ENCODE measurements around the gene TDP1. TPM values are rescaled to one million over a fixed set of nuclear protein-coding genes. Genes with fewer than 3 reads are reported as not detected.

TDP1 gene
- total and polyA plus RNA-seq, 9 of the 15 experiments (the other 6 are each of a cell fraction or from before 2014, with no cell fraction given): 21.4 to 41.6 (median 32.3) TPM

- FAIRE-seq (no peak), DNase-seq (ENCODE audit: extremely low read depth in 1 of 4, low spot score in 3 of 4) (no peak), ATAC-seq (no peak)
- H3K27ac ChIP-seq (ENCODE audit: extremely low read depth, low read depth, low read length): no peak overlapping the region
- H3K79me2 ChIP-seq (ENCODE audit: control insufficient read depth, insufficient read depth, low read length): no peaks in the 10 kb centered on the region
- 29% methylated on average over 1 of the region's 1 CpG for WGBS (ENCODE audit: insufficient coverage, low coverage, missing lambda C conversion rate)
- H3K36me3 ChIP-seq (ENCODE audit: control insufficient read depth, insufficient read depth, low read length): peaks cover 11% of the 10 kb centered on the region; the same call in 2 of the 3 replicates
- H3K4me2 ChIP-seq (ENCODE audit: insufficient read depth, low read length): no peak overlapping the region
- H3K27me3 ChIP-seq (ENCODE audit: control insufficient read depth in 2 of 2, insufficient read depth in 2 of 2, low read length in 2 of 2): no peaks in the 10 kb centered on the region
- CTCF ChIA-PET (ENCODE audit: low intra/inter-chr PET ratio): no interaction called here
- no peaks in the 10 kb centered on the region for H3K9me3 ChIP-seq (replicated peaks; ENCODE audit: control insufficient read depth, insufficient read depth, low read depth, low read length)
- H2AFZ ChIP-seq (ENCODE audit: low read depth, low read length): no peak overlapping the region
- no peaks in the 10 kb centered on the region for H3K9me1 ChIP-seq (ENCODE audit: control insufficient read depth, insufficient read depth, low read length)
- no peak overlapping the region for H3K4me3 ChIP-seq
- H3K4me1 ChIP-seq (replicated peaks in 1 of 2; ENCODE audit: control insufficient read depth in 2 of 2, insufficient read depth in 2 of 2, low read length in 2 of 2): no peaks in the 10 kb centered on the region
- in situ Hi-C loops (cut with MboI) (loop anchor here (25.0 kb wide), 1 partner anchor 311 kb away; no protein-coding TSS in a partner anchor), intact Hi-C loops (cut with micrococcal nuclease) (no loop called here)
- BruUV-seq (replicated peaks): no TSS peak
- H4K20me1 ChIP-seq (replicated peaks; ENCODE audit: control insufficient read depth, insufficient read depth, low read length): no peaks in the 10 kb centered on the region
- POLR2A ChIA-PET: no interaction called here
- no peak overlapping the region for H3K9ac ChIP-seq (ENCODE audit: insufficient read depth in 1 of 2, low read depth in 2 of 2, low read length in 2 of 2)
- TF ChIP-seq CAMTA2 (CRISPR knock-in tag; conservative IDR thresholded peaks at IDR 0.05): no peak
- TF ChIP-seq SMC3 (conservative IDR thresholded peaks at IDR 0.05; ENCODE audit: insufficient read depth, low read depth, low read length): no peak
- TF ChIP-seq HDAC1 (IDR thresholded peaks at IDR 0.05): no peak
- TF ChIP-seq ZNF75A (CRISPR knock-in tag; IDR thresholded peaks at IDR 0.05): no peak
- TF ChIP-seq OTX1 (CRISPR knock-in tag; IDR thresholded peaks at IDR 0.05): no peak
- TF ChIP-seq XRCC5 (IDR thresholded peaks at IDR 0.05; ENCODE audit: low read depth, low read length): no peak
- no peak for TF ChIP-seq CGGBP1 (CRISPR knock-in tag; IDR thresholded peaks at IDR 0.05)
- TF ChIP-seq HBP1 (CRISPR knock-in tag; IDR thresholded peaks at IDR 0.05): no peak
- TF ChIP-seq NCOA2 (IDR thresholded peaks at IDR 0.05; ENCODE audit: partially characterized antibody in 2 of 2): no peak
- TF ChIP-seq ZNF561 (CRISPR knock-in tag; conservative IDR thresholded peaks at IDR 0.05): no peak
- TF ChIP-seq ARHGAP35 (IDR thresholded peaks at IDR 0.05; ENCODE audit: partially characterized antibody): no peak
- no peak for TF ChIP-seq FIP1L1 (IDR thresholded peaks at IDR 0.05; ENCODE audit: low read depth, low read length, poor library complexity, severe bottlenecking)
- TF ChIP-seq EP300 (IDR thresholded peaks at IDR 0.05; ENCODE audit: low read length): no peak
- no peak for TF ChIP-seq BACH1 (tag; IDR thresholded peaks at IDR 0.05)
- TF ChIP-seq, protein P1, sequence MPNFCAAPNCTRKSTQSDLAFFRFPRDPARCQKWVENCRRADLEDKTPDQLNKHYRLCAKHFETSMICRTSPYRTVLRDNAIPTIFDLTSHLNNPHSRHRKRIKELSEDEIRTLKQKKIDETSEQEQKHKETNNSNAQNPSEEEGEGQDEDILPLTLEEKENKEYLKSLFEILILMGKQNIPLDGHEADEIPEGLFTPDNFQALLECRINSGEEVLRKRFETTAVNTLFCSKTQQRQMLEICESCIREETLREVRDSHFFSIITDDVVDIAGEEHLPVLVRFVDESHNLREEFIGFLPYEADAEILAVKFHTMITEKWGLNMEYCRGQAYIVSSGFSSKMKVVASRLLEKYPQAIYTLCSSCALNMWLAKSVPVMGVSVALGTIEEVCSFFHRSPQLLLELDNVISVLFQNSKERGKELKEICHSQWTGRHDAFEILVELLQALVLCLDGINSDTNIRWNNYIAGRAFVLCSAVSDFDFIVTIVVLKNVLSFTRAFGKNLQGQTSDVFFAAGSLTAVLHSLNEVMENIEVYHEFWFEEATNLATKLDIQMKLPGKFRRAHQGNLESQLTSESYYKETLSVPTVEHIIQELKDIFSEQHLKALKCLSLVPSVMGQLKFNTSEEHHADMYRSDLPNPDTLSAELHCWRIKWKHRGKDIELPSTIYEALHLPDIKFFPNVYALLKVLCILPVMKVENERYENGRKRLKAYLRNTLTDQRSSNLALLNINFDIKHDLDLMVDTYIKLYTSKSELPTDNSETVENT (CRISPR knock-in tag; IDR thresholded peaks at IDR 0.05): no peak
- TF ChIP-seq RFX1 (IDR thresholded peaks at IDR 0.05): no peak
- TF ChIP-seq DIDO1 (tag; IDR thresholded peaks at IDR 0.05; ENCODE audit: low read depth): no peak
- TF ChIP-seq SPI1 (IDR thresholded peaks at IDR 0.05; ENCODE audit: borderline replicate concordance, low read depth, low read length): no peak
- TF ChIP-seq LCOR (CRISPR knock-in tag; IDR thresholded peaks at IDR 0.05): no peak
- no peak for TF ChIP-seq MAFK (IDR thresholded peaks at IDR 0.05; ENCODE audit: low read length)
Observed at GRCh38 chr14:89926694-89927093, 29.0 kb upstream of the TDP1 start.
